ENCODE measurements around the gene SMTNL1.

Gene SMTNL1, protein sequence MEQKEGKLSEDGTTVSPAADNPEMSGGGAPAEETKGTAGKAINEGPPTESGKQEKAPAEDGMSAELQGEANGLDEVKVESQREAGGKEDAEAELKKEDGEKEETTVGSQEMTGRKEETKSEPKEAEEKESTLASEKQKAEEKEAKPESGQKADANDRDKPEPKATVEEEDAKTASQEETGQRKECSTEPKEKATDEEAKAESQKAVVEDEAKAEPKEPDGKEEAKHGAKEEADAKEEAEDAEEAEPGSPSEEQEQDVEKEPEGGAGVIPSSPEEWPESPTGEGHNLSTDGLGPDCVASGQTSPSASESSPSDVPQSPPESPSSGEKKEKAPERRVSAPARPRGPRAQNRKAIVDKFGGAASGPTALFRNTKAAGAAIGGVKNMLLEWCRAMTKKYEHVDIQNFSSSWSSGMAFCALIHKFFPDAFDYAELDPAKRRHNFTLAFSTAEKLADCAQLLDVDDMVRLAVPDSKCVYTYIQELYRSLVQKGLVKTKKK

DNA sequence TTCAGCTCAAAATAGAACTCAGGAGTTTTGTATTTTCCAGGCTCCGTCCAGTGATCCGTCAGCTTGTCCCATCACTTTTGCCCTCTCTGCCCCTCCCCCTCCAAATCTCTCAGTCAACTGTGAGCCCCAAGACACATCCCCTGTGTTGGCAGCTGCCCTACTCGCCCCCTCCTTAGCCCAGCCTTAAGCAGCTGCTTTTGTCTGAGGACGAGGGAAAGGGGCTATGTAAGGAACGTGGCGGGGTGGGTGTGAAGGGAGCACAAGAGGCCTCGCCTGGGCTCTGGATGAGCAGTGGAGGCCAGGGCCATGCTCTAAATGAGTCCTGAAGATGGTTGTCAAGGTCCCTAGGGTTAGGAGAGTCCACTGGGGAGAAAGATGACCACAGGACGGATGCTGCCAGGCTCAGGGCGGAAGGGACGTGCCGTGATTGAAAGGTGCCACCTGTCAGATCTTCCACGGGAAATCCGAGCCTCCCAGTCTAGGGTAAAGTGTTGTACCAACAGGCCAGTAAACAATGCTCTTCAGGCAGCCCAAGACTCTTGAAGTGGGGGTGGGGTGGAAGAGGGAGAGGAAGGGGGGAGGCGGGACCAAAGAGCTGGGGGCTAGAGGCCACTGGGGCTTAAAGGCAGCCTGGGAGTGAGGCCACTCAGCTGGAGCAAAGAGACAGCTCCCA, at the start of gene SMTNL1:
SMTNL1 (plus strand) TSS at position 649 of the 673 bp plus-strand sequence. CDS start 5,048 bp downstream, outside the sequence.
- DNase-seq = no peak

DNA sequence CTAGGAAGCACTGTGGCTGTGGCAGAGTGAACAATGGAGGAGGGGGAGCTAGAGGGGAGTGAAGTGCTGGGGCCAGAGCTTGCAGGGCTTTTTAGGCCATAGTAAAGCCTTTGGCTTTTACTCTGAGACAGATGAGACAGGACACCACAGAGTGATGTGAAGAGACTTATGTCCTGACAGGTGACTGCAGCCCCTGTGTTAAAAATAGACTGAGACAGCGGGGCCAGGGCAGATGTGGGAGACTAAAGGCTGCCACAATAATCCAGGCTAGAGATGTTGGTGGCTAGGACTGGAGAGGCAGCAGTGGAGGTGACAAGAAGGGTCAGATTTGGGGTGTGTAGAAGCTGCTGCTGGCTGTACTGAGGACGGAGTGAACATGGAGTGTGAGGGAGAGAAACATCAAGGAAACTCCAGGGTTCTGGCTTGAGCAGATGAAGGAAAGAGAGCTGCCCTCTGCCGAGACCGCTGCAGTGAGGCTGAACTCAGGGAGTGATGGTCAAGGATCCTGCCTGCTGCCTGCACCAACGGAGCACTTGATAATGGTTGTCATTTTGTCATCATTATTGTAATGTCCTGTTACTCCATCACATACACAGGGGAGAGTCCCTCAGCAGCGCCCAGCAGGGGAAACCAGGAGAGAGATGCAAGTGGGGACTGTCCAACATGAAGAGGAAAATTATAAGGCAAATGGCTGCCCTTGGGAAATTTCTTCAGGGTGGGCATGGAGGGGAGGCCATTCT, 49.3 kb upstream of the SMTNL1 start:
- DNase-seq = no peak

DNA sequence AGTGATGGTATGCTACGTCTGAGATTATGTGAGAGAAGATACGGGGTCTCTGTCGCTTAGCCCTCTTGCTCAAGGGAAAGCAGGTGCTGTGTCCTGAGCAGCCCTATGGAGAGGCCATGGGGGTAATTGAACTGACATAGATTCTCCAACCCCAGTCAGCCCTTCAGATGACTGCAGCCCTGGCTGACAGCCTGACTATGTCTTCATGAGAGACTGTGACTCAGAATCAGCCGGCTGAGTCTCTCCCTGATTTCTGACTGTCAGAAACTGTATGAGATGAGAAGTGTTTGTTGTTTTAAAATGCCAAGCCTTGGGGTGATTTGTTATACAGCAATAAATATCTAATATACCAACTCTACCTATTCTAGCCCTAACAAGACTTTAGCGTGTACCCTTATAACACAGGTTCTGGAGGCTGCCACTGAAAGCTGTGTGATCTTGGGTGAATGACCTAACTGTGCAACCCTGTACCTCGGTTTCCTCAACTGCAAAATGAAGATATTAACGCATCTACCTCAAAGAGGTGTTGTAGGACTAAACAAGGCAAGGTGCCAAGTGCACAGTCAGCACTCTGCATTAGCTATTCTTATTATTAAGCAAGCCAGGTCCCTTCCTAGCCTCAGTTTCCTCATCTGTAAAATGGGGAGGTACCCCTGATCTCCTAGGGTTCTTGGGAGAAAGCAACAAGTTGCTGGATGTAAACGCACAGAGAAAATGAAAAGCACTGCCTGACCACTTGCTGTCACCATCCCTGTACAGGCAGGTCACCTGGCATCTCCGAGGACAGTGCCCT, 46.7 kb upstream of the SMTNL1 start:
- no peak for DNase-seq

DNA sequence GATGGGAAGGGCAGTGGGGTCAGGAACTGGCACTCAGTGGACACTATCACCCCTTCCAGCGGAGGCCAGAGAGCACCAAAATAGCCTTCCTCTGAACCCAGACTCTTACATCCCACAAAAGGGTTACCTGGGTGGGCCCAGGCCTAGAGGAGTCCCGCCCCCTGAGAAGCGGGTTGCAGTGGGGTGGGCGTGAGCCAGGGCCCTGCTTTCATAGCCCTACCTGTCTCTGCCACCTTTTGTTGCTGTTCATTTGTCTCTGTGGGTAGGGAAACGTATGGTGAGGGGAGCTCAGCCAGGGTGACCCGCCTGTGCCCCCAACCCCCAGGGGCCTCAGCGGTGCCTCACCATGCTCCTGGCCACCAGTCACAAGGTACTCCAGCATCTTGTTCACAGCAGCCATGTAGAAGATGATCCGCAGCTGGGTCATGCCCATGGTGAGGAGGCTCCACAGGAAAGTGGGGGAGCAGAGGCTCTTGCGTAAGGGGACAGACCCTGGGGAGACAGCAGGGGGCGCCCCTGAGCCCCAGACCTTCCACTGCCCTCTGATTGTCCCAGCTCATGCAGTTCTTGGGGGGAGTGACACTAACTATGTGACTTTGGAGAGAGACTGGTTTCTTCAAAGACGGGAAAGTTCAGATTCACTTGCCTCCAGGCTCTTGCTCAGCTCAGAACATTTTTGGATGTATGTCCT, 45.9 kb upstream of the SMTNL1 start:
- DNase-seq = peak; percentile 24

DNA sequence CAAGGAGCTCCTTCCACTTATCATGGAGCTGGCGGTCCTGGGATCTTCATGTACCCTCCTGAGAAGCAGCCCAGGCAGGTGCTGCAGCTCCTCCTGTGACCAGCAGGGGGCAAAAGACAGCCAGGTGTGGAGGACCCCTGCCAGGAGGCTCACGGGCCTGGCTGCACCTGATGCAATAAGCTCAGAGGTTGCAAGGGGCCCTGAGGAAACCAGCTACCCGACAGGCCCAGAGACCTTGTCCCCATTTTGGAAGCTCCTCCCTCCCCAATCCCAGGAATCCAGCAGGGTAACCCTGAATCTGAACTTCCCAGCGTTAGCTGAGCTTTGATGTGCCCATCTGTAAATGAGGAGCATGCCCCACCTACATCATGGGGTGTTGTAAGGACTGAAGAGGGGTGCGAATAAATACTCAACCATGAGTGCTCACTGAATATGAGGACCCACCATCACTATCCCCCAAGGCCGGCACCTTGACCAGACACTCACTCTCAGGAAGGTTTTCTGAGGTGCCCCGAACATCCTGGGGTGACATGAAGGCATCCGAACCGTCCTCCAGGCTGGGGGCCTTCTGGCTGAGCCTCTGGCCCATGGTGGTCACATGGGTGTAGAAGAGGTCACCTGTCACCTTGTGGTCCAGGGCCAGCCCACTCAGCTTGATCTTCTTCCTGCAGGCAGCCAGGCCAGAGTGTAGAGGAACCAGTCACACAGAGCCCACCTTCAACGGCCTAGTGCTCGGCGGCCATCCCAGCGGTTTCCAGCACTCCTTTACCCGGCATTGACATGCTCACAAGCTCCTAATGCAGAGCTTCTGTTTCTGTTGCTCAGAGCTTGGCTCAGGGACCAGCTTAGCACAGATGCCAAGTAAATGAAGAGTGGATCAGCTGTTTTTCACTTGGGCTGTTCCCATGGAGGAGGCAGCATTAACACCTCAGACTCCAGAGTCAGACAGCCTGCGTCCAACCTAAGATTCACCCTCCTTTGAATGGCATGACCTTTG, 43.6 kb upstream of the SMTNL1 start:
- no peak for DNase-seq

DNA sequence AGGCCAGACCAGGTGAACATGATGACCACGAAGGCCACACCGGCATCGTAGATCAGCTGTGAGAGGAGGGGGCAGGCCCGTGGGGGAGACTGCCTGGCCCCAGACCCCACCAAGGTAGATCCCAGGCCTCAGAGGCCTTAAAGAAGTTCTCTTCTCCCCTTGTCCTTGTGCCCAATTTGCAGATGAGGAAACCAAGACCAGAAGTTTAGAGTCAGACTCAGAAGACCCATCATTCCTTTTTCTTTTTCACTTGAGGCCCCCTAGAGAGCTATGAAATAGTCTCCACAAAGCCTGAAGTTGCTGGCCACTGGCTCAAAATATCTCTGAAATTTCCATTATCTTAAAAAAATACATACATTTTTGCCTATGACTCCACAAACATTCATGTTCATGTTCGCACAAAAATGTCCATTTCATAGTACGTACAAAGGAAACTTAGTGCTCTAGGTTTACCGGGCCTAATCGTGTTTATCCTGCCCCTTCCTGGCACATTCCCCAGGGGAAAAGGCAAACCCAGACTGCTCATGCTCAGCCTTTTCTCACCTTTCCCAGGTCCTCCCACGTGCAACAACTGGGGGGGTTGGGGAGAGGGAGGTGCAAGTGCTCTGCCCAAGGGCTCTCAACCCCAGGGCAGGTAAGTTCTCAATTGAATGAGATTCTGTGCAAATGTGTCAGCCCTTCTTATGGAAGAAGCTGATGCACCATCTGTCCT, 41.1 kb upstream of the SMTNL1 start:
- no peak for DNase-seq

DNA sequence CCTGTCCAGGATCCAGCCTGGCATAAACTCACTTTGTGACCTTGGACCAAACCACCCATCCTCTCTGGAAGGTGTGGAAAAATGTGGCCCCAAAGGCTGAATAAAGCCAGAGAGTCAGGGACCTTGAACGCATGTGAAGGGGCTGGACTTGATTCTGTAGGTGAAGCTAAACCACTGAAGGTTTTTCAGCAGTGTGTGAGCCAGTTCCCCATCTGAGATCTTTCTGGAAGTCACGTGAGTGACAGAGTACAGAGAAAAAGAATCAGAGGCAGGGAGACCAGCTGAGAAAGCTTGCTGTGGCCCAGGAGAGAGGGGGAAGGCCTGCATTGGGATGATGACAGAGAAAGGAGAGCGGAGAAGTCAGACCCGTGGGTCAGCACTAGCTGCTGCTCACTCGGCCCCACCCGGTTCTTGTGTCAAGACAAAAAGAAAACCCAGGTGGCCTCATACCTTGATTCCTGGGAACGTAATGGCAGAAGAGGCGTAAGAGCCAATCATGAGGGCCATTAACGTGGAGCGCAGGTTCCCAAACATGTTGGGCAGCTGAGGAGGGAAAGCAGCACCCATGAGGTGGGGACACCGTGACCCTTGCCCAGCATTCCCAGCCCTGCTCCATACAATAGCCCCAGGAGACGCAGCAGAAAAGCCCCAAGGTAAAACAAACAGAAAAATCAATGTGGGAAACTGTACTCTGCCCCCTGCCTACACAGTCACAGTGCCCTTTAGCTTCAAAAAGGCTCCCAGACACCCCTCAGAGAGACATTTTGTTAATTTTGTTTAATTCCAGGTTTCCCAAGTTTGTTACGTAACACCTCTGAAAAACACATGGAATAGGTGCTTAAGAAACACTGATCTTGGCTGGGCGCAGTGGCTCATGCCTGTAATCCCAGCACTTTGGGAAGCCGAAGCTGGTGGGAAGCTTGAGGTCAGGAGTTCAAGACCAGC, 39.8 kb upstream of the SMTNL1 start:
- DNase-seq = no peak

DNA sequence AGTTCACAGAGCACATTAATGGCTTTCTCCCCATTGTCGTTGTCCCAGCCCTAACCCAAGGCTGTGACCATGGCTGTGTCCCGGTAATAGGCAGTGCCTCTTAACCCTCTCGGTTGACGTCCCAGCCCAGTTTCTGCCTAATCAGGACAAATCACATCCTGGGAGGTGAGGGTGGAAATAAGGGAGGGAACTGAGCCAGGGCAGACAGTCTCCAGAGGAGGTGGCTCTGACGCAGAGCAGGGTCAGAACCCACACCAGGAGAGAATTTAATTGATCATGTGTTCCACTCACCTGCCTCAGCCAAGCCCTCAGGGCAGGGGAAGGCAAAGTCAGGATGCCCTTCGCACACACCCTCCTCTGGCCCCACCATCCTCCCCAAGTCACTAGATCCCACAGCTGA, 38.9 kb upstream of the SMTNL1 start:
- DNase-seq = no peak

DNA sequence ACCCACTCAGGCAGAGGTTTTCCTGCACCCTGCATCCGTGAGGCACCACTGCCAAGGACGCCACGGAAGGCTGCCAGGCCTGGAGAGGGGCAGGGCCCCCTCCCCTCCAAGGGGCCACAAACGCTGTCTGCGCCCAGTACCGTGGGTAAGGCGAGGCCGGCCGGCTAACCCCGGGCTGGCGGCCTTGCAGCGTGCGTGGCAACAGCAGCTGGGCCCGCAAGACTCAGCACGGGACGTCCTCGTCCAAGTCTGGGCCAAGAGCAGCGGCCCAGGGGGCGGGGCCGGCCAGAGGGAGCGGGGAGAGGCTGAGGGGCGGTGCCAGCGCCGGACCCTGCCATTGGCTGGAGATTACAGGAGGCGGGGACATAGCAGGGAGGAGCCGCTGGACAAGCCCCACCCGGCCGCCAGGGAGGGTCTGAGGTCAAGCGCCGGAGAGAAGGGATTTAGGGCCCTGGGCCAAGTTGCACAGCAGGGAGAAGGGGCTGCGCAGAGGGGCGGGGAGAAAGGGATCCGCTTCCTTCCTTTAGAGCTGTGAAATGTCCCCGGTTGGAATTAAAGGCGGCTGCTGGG, 37.9 kb upstream of the SMTNL1 start:
- DNase-seq = peak; percentile 82

DNA sequence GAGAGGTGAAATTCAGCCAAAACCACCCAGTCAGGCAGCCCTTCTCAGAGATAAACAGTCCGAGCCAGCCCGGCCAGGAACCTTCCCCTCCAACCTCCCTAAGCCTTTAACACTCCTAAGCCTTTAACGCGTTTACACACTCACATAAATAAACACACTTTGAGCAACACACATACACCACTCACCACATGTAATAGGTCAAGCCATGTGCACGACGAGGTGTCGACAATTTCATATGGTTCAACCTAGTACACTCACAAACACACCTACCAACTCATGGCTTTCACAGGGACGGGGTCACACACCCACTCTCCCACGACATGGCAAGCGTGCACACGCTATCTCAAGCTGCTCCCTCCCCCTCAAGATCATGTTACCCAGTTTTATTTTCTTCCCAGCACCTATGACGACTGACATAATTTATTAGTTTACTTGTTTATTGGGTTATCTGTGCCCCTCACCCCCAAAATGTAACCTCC, 37.4 kb upstream of the SMTNL1 start:
- DNase-seq = no peak

DNA sequence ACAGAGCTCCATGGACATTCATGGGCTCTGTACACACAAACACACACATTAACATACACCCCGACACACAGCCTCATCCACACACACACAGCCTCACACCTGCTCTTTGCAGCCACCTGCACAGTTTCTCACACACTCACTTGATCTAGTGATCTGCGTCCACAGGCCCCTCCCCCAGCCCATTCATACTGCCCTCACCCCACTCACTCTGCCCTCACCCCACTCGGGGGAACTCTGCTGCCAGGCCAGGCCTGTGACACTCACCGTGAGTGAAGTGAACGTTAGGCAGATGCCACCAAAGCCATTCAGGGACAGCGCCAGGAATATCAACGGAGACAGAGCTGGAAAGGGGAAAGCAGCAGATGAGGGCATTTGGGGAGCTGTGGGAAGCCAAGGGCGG, 36.9 kb upstream of the SMTNL1 start:
- DNase-seq = no peak

DNA sequence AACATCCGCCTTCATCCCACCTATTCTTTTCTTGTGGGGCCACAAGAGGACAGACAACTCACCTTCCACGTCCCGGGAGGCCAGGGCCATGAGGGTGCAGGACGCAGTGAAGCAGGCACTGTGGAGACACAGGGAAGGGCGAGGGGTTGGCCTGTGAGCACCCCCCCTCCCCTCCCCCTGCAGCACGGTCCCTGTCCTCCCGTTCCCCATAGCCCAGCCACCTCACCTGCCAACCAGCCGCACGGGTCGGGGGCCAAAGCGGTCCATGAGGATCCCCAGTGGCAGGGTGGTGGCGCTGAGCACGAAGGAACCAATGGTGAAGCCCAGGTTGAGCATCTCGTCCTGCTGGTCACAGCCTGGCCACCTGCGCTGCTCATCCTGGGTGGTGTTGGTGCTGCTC, 36.5 kb upstream of the SMTNL1 start:
- no peak for DNase-seq

DNA sequence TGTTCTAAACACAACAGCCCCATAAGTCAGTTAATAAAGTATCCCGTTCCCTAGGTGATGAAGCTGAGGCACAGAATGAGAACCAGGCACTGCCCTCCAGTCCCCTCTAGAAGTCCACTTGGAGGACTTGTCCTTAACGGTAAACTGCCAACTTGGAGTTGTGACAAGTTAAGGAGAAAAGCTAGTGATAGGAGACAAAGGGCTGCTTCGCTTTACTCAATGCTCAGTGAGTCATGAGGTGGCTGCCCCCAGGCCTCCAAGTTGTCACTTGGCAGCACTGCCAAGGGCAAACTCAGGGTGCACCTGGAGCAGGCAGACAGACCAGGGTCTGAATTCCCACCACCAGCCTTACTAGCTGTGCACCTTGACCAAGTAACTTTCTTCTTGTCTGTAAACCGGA, 35.4 kb upstream of the SMTNL1 start:
- DNase-seq = no peak

DNA sequence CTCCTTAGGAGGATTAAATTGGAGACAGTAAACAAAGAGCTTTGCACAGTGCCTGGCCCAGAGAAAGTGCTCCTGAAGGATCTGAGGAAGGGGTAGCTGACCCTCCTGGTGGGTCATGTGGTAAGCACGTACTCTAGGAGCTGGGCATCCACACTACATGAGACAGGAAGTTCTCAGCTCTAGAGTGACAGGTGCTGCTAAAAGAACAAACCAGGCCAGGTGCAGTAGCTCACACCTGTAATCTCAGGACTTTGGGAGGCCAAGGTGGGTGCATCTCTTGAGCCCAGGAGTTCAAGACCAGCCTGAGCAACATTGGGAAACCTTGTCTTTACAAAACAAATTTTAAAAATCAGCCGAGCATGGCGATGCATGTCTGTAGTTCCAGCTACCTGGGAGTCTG, 35.0 kb upstream of the SMTNL1 start:
- no peak for DNase-seq

DNA sequence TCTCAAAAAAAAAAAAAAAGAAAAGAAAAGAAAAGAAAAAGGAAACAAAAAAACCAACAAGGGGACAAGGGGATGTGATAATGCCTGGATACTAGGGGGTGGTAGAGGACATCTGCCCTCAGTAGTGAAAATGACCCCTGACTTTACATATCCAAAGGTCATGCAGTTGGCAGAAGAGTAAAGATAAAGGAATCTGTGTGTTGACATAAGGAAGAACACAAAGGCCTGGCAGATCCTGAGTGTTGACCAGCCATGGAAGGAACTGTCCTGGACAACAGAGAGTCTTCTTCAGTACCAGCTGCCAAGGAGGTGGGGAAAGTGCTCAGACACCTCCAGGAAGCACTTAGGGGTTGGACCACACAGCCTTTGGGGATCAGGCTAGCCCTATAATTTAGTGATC, 34.5 kb upstream of the SMTNL1 start:
- DNase-seq = no peak

DNA sequence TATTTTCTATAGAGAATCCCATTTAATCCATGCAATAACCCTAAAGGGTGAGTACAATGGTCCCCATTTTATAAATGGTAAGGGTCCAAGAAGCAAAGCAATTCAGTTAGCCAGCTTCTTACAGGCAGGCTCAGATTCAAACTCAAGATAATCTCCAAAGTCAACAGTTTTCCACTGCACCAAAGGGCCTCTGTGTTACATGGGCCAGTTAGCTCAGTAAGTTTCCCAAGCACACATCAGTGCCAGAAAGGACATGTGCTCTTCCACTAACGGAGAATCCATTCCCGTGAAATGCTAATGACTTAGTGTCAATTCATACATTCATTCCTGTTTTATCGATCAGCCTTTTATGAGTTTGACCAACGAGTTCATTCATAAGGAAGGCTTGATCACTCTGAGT, 32.9 kb upstream of the SMTNL1 start:
- no peak for DNase-seq

DNA sequence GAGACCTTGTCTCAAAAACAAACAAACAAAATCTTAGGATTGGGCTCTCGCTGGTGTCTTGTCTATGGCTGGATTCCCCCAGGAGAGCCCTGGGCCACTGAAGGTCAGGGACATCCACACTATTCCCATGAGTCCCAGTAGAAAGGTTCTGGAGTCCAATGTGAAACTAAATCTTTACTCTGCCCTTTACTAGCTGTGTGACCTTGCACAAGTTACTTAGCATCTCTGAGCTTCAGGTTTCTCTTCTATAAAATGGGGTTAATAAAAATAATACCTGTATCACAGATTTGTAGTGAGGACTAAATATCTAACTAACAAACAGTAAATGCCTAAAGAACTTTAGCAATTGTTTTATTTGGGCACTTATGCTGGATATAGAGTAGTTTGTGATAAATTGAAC, 30.9 kb upstream of the SMTNL1 start:
- no peak for DNase-seq
